Endometrial microvascular endothelial cells (primary cell): ENCODE results near the gene HIRIP3. TPM values are rescaled to one million over a fixed set of nuclear protein-coding genes. Genes with fewer than 3 reads are reported as not detected.

Experiments used
- in situ Hi-C: cut with HindIII; loops from 2 replicates; pipeline ENCODE4 v1.10.0; 2017; ENCODE audit warnings: low sequenced_read_pairs, low pct_unique_long_range_greater_than_20kb; ENCODE audit errors: inconsistent ontology term
- total RNA-seq: library from RNA; depleted of rRNA; stranded (reverse); fragments of >200 nt; gene quantifications from one replicate; pipeline ENCODE4 v1.2.3, GENCODE V29; 2015; ENCODE audit errors: inconsistent ontology term

The HIRIP3 gene
- total RNA-seq, 1 donor from 2014 or later = 9.7 TPM

- in situ Hi-C loops = no loop called here
These were observed 8.5 kb downstream of the HIRIP3 start for GRCh38 chr16:29986931-29987330.

GRCh38 chr16:29986231-29986630 is 9.2 kb downstream of the HIRIP3 start:
- in situ Hi-C loops = no loop called here

- in situ Hi-C loops = no loop called here
These were observed 10.1 kb downstream of the HIRIP3 start for GRCh38 chr16:29985271-29985811.

- in situ Hi-C loops = no loop called here
These were observed 10.7 kb downstream of the HIRIP3 start for GRCh38 chr16:29984764-29985147.

GRCh38 chr16:29984137-29984763 is 11.2 kb downstream of the HIRIP3 start:
- in situ Hi-C loops = no loop called here

GRCh38 chr16:29983420-29984136 is 11.8 kb downstream of the HIRIP3 start:
- in situ Hi-C loops = no loop called here

GRCh38 chr16:29982560-29983419 is 12.6 kb downstream of the HIRIP3 start:
- in situ Hi-C loops = no loop called here

- in situ Hi-C loops = no loop called here
These were observed 16.7 kb downstream of the HIRIP3 start for GRCh38 chr16:29978564-29979270.

- in situ Hi-C loops = no loop called here
These were observed 17.3 kb downstream of the HIRIP3 start for GRCh38 chr16:29978081-29978480.

- in situ Hi-C loops = no loop called here
These were observed 18.2 kb downstream of the HIRIP3 start for GRCh38 chr16:29977063-29977825.

GRCh38 chr16:29975811-29976511 is 19.5 kb downstream of the HIRIP3 start:
- in situ Hi-C loops = no loop called here

GRCh38 chr16:29975134-29975538 is 20.3 kb downstream of the HIRIP3 start:
- in situ Hi-C loops = no loop called here

GRCh38 chr16:29974291-29975133 is 20.9 kb downstream of the HIRIP3 start:
- in situ Hi-C loops = no loop called here

- in situ Hi-C loops = no loop called here
These were observed 21.8 kb downstream of the HIRIP3 start, which contains the start of gene TAOK2 for GRCh38 chr16:29973384-29974246. Gene TAOK2 (plus strand): TSS chr16:29973868. CDS start chr16:29977773, 3,905 bp downstream.

- in situ Hi-C loops = no loop called here
These were observed 22.4 kb downstream of the HIRIP3 start for GRCh38 chr16:29972992-29973383.

- in situ Hi-C loops = no loop called here
These were observed 22.9 kb downstream of the HIRIP3 start for GRCh38 chr16:29972500-29972899.
